Hindlimb muscle (tissue), 1 donor: Measurements from ENCODE around the gene PDE3A. TPM values are rescaled to one million over a fixed set of nuclear protein-coding genes. Genes with fewer than 3 reads are reported as not detected.
A peak's percentile ranks its signal among the peaks of the same experiment; 100 is the strongest.

Experiments
- DNase-seq: peaks from one replicate; pipeline ENCODE4 v3.0.0-alpha.2; 2013
- polyA plus RNA-seq: library from polyadenylated mRNA; unstranded; fragments of 120-200 nt; gene quantifications from one replicate; pipeline ENCODE4 v1.2.1, GENCODE V29; 2013; ENCODE audit not compliant: insufficient read length

The PDE3A gene
- polyA plus RNA-seq, 1 donor, result 10.4 TPM

DNA sequence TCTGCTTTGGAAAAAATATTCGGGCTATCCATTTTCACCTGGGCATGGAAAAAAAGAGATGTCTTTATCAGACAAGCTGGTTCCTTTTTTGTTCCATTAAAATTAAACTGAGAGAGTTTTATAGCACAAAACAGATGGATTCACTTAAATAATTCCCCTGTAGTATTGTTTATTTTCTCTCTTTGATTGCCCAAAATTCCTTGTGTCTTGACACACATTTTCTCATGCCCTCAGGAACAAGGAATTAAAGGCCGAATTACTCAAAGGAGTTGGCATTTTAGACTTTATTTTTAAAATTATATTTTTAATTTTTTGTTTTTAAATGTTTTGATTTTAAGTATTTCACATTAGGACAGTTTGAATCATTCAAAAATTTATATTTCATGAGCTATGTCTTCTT is 257.2 kb downstream of the PDE3A start:
- no peak for DNase-seq

DNA sequence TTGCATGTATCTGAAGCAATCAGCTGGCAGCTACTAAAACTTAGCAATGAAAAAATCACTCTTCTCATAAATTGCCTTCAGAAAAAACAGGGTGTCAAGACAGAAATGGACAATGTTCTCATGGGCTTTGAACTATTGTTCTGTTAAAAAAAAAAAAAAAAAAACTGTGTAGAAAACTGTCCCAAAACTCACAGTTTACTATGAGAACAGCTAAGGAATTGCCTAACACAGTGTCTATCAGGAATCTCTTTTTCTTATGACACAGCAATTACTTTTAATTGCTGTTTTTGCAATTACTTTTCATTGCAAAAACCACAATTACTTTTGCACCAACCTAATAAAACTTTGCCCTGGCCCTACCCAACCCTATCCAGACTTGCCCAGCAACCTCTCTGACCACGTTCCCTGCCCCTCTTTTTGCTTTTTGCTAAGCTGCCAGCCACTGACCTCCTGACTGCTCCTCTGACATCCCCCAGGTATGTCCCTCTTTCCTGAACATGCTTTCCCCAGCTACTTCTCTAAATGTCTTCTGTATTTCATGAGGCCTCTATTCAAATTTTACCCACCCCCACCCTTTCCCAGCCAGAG is 258.8 kb downstream of the PDE3A start:
- no peak for DNase-seq

DNA sequence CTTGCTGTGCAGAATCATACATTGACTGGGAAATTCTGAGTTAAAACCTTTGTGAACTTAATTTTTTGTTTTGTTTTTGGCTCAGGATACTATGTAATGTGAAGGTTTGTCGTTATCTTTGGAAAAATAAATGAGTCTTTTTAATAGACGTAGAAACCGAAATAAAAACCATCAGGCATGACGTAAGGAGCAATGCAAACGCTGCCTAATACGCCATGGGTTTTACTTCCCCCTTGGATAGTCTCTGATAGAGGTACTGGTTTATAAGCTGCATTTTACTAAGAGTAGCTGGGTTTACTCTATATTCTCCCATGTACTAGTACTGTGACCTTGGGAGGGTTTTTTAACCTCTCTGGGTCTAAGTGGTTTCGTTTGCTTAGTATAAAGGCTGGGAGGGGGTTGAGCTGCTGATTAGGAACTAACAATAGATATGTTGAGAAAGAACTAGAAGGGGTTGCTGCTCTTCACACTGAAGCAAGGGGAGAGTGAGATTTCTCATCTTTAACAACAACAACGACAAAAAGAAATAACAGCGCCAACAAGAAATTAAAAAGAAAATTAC is 260.0 kb downstream of the PDE3A start:
- no peak for DNase-seq

DNA sequence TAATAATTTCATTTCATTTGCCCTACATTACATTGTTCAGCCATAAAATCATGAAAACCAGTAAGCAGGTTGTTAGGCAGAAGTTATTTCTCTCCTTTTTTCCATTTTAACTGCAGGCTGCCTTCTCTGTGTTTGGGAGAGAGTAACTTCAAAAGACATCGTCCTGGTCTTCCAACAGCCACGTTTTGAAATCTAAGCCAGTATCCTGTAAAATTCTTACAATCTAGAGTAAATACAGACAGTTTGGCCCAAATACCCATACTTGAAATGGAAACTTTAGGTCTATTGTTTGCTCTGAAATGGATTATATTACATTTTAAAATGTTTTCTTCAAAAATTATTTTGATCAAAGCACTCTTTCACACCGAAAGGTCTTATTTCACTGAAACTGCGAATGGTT is 260.7 kb downstream of the PDE3A start:
- DNase-seq, result no peak

DNA sequence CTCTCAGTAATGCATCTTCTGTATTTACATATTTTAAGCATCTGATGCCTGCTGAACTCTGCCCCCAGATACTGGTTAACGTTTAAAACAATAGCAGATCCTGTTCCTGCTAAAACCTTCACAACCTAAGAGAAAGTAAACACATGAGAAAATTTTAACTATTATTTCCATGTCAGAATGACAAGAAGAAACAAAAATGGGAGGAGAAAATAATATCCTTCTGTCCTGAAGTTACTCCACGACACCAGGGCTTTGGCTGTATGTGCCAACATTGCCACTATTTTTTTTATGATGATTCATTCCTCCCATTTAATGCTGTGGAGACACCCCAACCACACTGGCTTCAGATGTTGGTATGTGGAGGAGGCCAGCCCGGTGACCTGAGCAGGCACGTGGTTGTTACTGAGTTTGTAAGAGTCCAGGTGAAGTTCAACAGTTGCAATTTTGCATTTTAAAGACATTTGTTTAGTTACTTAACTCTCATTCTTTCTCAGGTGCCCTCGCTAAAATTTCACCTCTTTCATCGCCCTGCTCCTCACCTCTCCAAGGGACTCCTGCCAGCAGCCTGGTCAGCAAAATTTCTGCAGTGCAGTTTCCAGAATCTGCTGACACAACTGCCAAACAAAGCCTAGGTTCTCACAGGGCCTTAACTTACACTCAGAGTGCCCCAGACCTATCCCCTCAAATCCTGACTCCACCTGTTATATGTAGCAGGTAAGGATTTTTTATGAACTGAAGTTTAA is 261.2 kb downstream of the PDE3A start:
- DNase-seq, result no peak

DNA sequence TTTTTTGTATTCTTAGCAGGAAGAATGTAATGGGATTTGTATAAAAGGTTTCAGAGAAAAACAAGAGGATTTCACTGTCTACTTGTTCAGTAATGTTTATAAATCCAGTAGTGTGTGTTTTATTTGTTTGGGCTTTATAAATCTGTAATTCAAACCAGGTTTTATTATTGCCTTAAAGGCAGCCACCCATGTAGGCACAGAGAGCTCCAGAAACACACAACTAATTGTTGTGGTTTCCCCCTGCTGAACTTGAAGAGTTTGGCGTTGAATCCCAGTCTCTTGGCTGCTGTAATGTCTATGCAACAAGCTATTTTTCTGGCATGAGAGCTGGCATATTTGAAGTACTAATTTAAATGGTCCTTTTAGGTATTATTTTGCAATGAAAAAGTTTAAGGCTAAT is 263.4 kb downstream of the PDE3A start:
- DNase-seq, result no peak

DNA sequence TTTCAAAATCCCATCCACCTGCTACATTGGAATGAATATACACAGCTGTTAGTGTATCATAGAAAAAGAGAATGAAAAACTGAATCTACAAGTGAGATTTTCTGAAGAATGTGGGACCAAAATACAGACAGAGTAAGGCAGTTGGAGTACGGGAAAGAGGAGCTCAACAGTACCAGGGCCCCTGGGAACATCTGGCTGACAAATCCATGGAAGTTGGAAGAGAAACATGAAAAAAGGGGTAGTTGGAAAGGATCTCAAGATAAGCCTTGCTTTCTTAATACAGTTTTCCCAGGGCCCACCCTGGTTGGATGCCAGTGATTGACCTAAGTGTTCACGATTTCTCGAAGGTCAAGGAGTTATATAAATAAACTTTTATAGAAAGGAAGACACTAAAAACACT is 272.8 kb downstream of the PDE3A start:
- no peak for DNase-seq

DNA sequence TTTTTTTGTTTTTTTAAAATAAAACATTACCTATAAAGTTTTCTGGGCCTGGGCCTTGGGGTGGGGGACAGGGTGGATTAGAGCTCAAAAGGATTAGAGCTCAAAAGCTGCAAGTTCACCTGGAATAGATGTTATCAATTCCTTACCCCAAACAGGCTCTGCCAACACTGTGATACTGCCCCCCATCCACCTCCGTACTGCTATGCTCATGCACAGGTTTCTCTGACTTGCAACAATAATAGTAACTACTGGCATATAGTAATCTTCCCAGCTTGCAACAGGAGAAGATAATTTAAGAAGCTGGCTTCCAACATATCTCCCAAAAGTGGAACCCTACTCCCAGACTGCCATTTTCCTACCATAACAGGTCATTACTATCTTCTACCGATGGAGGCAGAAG is 275.5 kb downstream of the PDE3A start:
- no peak for DNase-seq

DNA sequence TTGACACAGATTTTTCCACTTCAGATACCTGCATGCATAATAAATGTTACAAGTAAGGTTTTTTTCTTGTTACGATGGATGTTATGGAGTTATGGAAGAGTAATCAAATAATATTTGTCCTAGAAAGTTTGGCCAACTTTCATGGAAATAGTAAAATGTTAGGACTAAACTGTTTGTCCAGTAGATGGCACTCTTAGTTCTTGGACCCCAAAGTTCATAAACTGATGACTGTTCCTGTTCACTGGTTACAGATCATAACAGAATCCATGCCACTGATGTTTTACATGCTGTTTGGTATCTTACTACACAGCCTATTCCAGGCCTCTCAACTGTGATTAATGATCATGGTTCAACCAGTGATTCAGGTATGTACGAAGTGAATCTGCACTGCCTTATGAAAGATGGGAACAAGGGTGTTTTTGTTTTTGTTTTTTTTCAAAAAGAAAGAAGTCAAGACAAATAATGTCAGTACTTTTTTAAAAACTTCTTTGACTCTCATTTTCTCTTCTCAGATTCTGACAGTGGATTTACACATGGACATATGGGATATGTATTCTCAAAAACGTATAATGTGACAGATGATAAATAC is 278.0 kb downstream of the PDE3A start:
- no peak for DNase-seq

DNA sequence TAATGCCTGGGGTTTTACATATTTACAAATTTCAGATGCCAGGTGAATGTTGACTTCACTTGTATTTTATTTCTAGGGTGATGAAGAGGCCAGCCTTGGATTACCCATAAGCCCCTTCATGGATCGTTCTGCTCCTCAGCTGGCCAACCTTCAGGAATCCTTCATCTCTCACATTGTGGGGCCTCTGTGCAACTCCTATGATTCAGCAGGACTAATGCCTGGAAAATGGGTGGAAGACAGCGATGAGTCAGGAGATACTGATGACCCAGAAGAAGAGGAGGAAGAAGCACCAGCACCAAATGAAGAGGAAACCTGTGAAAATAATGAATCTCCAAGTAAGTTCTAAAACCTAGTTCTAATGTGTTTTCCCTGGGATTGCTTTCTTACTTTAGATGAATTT is 285.5 kb downstream of the PDE3A start:
- DNase-seq, result no peak

DNA sequence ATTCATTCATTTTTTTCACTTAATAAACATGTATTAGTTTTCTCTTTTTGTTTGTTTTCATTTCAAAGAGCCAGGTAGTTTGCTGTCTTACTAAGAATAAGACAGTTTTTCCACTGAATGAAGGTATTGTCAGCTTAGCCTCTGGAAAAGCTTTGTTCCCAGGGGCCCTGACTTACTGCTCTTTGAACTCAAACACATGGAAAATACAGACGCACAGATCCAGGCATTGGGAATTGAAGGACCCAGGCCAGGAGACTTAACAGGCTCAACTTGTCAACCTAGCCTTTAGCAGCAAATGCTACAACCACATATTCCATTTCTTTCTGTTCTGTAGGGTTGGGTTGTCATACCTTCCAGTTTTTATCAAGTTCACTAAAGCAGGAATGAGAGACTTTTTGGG is 288.3 kb downstream of the PDE3A start:
- no peak for DNase-seq

DNA sequence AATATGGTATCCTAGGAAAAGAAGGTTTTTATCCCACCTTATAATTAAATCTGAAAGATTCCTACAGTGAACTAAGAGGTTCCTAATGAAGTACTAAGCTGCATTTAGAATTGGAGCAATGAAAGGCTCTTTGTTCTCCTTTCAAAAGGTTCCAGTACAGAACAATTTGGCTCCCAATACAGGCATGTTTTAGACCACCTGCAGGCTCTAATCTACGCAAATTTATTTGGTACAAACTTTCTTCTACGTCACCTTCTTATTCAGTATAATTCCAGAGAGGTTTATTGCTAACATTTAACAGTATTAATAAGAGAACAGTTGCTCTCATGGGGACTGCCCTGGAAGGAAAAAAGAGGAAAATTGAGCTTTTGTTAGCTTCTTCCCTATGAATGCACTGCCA is 289.2 kb downstream of the PDE3A start:
- DNase-seq, result no peak

DNA sequence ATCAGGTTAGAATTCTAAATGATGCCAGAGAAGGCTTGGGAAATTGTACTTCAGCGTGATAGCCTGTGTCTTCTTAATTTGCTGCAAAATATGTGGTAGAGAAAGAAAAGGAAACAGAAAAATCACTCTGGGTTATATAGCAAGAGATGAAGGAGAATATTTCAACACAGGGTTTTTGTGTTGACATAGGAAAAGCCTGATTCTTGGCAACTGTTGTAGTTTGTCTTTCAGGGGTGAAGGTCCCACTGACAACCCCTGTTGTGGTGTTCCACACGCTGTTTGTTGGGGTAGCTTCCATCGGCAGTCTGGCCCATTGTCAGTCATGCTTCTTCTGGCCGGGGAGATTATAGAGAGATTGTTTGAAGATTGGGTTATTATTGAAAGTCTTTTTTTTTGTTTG is 313.0 kb downstream of the PDE3A start:
- no peak for DNase-seq

DNA sequence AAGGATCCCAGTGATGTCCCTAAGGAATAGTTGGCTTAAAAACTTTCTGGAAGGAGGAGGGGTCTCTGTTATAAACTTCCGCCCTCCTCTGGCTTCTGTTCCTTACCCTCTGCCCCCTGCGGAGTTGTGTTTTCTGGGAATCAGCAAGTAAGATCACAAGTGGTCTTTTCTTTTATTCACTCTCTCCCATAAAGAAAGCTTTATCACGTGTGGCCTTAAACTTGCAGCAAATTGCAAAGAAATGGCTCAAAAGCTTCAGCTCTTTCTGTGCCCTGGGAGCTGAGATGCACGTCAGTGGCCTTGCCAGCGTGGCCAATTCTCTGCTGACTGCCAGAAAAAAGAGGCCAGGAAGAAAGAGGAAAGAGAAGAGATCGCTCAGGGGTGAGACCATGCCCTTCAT is 326.9 kb downstream of the PDE3A start, which contains the start of gene SLCO1C1:
SLCO1C1 (plus strand) TSS at position 101 of the 400 bp plus-strand sequence. CDS start 4,245 bp downstream, outside the sequence.
- no peak for DNase-seq

DNA sequence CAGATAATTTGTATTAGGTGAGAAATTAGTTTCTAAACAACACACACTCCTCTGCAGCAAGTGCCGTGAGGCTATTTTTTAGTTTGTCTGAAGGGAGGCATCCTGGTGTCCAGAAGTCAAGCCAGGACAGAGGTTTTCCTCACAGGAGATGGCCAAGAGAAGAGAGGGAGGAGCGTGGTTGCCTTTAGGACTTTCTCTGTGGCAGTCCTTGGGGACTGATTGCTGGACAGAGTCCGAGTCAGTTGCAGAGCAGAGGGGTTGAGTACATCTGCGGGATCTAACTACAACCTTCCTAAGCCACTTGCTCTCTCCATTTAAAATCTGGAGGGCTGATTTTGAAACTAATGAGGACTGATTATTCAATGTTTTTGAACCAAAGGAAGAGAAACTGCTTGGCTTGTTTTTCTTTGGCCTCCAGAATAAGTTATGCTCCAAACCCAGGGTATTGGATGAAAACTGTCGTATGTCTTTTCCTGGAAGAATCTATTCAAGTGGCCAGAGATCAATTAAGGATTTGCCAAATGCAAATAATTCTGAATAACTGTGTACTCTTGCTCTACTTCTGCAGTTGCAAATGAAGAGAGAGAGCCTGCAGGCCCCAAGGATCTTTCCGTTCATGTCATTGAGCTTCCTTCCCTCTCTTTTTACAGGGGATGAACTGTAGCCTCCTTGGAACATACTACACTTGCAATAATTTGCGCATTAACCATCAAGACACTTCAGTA is 328.0 kb downstream of the PDE3A start:
- peak; percentile 8 for DNase-seq

DNA sequence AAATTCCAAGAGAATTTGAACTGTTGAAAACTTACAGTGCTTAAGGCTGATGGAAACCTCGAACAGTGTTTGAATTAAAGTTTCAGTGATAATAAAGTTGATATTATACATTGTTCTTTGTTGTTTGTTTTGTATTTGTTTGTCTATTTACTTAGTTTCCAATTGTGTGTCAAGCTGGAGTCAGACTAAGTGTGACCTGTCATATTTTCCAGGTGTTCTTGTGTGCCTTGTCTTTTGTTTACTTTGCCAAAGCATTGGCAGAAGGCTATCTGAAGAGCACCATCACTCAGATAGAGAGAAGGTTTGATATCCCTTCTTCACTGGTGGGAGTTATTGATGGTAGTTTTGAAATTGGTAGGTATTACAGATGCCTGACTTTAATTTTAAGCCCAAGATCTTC is 332.8 kb downstream of the PDE3A start:
- no peak for DNase-seq

DNA sequence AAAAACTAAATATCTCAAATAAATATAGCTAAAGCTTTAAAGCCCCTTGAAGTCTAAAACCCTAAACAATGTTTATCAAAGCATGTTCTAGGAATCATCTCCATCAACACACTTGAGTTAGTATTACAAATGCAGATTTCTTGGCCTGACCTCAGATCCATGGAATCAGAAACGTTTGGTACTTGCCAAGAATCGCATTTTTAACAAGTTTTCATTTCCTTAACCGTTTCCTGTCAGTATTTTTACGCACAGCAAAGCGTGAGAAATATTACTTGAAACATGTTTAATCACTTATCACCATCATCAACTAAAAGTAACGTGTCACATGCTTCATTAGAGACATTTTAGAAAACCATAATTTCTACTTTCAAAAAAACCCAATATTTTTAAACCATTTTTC is 336.5 kb downstream of the PDE3A start:
- no peak for DNase-seq

DNA sequence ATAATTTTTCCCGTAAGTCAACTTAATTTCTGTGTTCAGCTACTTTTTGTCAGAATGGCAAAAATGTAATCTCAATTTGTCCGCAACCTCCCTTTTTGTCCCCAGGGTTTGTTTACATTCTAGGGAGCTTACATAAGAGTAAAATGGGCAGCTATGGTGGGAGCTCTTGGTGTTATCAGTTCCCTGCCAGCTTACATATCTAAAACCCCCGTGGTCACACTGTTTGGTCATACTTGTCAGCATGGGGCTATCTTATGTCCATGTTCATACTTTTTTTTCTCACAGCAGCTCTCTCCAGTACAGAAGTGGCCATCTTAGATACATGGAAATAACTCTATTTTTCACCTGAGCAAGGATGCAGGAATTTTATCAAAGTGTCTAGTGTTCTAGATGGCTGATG is 343.5 kb downstream of the PDE3A start:
- DNase-seq, result no peak

DNA sequence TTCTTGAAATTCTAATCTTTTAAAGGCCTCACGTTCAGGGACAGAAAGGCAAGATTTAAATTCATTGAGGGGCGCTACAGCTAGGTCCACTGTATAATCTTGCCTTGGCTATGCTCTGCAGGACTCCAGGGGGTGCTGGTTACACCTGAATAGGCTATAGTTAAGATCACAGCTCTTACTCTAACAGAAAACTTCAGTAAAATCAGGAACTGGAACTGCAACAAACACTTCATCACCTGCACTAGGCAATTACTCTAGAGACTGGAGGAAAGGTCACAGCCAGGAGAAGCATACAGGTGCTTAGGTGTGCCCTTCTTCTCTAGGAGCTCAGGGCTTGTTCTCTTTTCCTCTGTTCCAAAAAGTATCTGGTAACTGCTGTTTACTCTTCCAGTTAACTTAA is 347.7 kb downstream of the PDE3A start:
- DNase-seq, result no peak

DNA sequence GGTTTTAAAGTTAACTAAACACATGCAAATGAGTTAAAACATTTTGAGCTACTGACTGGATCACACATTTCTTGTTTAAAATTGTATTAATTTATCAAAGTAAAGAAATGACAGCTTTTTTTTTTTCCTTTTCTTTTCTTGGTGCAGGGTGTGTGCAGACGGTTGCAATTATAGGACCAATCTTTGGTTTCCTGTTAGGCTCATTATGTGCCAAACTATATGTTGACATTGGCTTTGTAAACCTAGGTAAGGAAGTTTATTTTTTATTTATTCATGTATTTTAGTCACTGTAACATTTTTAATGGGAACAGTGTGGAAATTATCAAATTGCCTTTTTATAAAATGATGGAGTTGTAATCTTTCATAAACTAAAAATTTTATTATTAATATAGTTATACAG is 348.6 kb downstream of the PDE3A start:
- DNase-seq, result no peak

DNA sequence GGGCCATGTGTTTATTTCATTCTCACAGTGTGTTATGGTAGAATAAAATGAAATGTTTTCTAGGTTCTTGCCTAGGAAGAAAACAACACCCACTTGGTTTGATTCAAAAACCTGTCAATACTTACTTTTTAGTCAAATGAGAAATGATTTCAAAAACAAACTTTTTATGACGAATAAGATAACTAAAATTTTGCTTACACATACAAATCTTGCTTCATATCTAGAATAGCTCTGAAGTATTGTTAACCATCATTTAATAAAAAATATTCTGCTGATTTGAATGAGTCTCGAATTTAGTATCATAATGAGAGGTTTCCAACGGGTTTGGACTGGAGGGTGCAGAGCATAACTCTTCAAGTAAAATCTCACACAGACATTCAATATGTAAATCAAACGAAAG is 350.0 kb downstream of the PDE3A start:
- DNase-seq, result no peak

DNA sequence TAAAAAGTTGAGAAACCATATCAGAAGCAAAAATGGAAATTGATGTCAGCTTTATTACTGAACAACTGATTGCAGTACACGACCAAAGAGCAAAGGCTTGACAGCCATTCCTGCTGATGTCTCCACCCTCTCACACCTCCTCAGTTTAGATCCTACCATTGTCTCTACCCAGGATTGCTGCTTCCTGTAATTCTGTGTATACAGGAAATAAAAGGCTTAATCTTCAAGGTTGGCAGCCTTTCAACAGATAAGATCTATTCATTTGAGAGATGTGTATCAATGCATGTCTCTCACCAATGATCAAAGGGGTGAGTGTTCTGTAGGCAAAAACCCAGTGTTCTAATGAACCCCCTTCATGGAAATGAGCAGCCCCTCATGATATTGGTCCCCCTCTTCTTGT is 353.8 kb downstream of the PDE3A start:
- DNase-seq, result no peak

DNA sequence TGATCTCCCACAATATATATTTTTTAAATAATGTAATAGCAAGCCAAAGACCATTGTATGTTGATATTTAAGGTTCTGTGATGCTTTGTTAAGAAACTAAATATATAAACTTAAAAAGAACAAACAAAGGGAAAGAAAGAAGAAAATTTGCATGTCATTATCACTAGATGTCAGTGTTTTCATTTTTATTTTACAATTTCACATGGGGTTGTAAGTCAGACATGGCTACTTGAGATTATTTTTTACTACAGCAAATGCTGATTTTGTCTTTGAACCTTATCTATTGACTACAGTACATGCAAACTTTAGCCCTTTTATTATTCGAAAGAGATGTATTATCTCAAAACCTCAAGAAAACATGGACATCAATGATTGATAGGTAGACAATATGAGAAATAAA is 362.9 kb downstream of the PDE3A start:
- DNase-seq, result no peak
